HCT116 (cell line): ENCODE data around the gene RFWD3. TPM values are rescaled to one million over a fixed set of nuclear protein-coding genes. Genes with fewer than 3 reads are reported as not detected.
A peak's percentile ranks its signal among the peaks of the same experiment; 100 is the strongest.

Source experiments
- ATAC-seq: fragments of 200-7000 bp; cut with Tn5 transposase; 2 replicates; pipeline ENCODE4 v1.9.1; 2020; ENCODE audit warnings: mild to moderate bottlenecking, moderate library complexity
- BruUV-seq: library from RNA; stranded (reverse); fragments of 400-500 nt; replicated peaks from 2 replicates; lab custom pipeline; 2021; lab: Mats Ljungman, UMichigan
- CTCF ChIA-PET: fragments of 300-600 bp; sonication (Branson Sonifier 250); formaldehyde crosslinking; loops from one replicate; lab custom pipeline; 2021; ENCODE audit warnings: antibody characterized with exemption; lab: Charles Lee
- POLR2A ChIA-PET: fragments of 300-600, 350-600 bp; sonication (Branson Sonifier 250); formaldehyde crosslinking; loops from one replicate; lab custom pipeline; 2021; ENCODE audit warnings: antibody characterized with exemption; lab: Charles Lee
- RAD21 ChIA-PET, 2 experiments: fragments of 300-600 bp; sonication (Branson Sonifier 250); formaldehyde crosslinking; loops; one replicate each; lab custom pipeline; 2023; ENCODE audit warnings: low total read pairs in 2 of 2; ENCODE audit not compliant: uncharacterized antibody in 2 of 2, unreplicated experiment in 2 of 2, low non-redundant PET in 1 of 2; lab: Charles Lee
- DNase-seq: peaks from one replicate; pipeline ENCODE4 v3.0.0-alpha.2; 2010; ENCODE audit warnings: low read depth, low spot score
- H2AFZ ChIP-seq: fragments of 200-600 bp; shearing (Covaris generic), sonication (generic); 2 replicates; pipeline ENCODE4 v1.6.1; 2017; ENCODE audit warnings: low read depth, mixed run types, mixed read lengths, antibody characterized with exemption, low read length; ENCODE audit not compliant: poor library complexity, severe bottlenecking
- H3K27ac ChIP-seq: 2 replicates; pipeline ENCODE4 v1.5.1; 2012; ENCODE audit warnings: low read depth, low read length
- H3K27me3 ChIP-seq: fragments of 200-600 bp; sonication (generic); 2 replicates; pipeline ENCODE4 v1.6.1; 2016; ENCODE audit warnings: mixed run types, low read length, mixed read lengths; ENCODE audit not compliant: insufficient read depth
- H3K36me3 ChIP-seq, 2 experiments: fragments of 200-500 bp in 1 of 2; fragments of 200-600 bp in 1 of 2; sonication (Bioruptor generic) in 1 of 2; sonication (generic) in 1 of 2; 2 replicates each; pipeline versions ENCODE4 v1.5.1 to v1.6.1; 2014 to 2016; ENCODE audit warnings: low read length in 2 of 2, inconsistent platforms in 1 of 2, mixed read lengths in 1 of 2, mixed run types in 1 of 2; ENCODE audit not compliant: insufficient read depth in 2 of 2, control insufficient read depth in 1 of 2
- H3K4me1 ChIP-seq, 2 experiments: fragments of 200-600 bp in 1 of 2; sonication (generic) in 1 of 2; 2 replicates each; pipeline versions ENCODE4 v1.5.1 to v1.6.1; 2012 to 2017; ENCODE audit warnings: low read length in 2 of 2, inconsistent platforms in 1 of 2, mild to moderate bottlenecking in 1 of 2, mixed read lengths in 1 of 2, mixed run types in 1 of 2, moderate library complexity in 1 of 2; ENCODE audit not compliant: insufficient read depth in 2 of 2, control insufficient read depth in 1 of 2
- H3K4me2 ChIP-seq: fragments of 200-600 bp; sonication (generic); 2 replicates; pipeline ENCODE4 v1.6.1; 2017; ENCODE audit warnings: mixed run types, low read length, mixed read lengths
- H3K4me3 ChIP-seq, 2 experiments: fragments of 200-600 bp in 1 of 2; sonication (generic) in 1 of 2; replicated peaks in 1 of 2; 2 replicates each; pipeline ENCODE4 v1.5.1; 2011 to 2016; ENCODE audit warnings: low read length in 2 of 2, control low read depth in 1 of 2, low read depth in 1 of 2, mild to moderate bottlenecking in 1 of 2, mixed read lengths in 1 of 2, mixed run types in 1 of 2
- H3K79me2 ChIP-seq: fragments of 200-600 bp; sonication (generic); 2 replicates; pipeline ENCODE4 v1.6.1; 2017; ENCODE audit warnings: mild to moderate bottlenecking, mixed run types, low read length, moderate library complexity, mixed read lengths; ENCODE audit not compliant: insufficient read depth
- H3K9ac ChIP-seq: fragments of 200-600 bp; sonication (generic); 2 replicates; pipeline ENCODE4 v1.6.1; 2016; ENCODE audit warnings: low read length, mixed read lengths
- H3K9me2 ChIP-seq: fragments of 200-600 bp; sonication (generic), shearing (Covaris generic); 2 replicates; pipeline ENCODE4 v1.6.1; 2017; ENCODE audit warnings: mixed run types, mild to moderate bottlenecking, moderate library complexity; ENCODE audit not compliant: insufficient read depth
- H3K9me3 ChIP-seq, 2 experiments: fragments of 200-500 bp in 1 of 2; fragments of 200-600 bp in 1 of 2; sonication (Bioruptor generic) in 1 of 2; sonication (generic) in 1 of 2; 2 replicates each; pipeline ENCODE4 v1.6.1; 2014 to 2017; ENCODE audit warnings: low read length in 2 of 2, mixed read lengths in 2 of 2, inconsistent platforms in 1 of 2, low read depth in 1 of 2, mild to moderate bottlenecking in 1 of 2, mixed run types in 1 of 2, moderate library complexity in 1 of 2; ENCODE audit not compliant: control insufficient read depth in 1 of 2, insufficient read depth in 1 of 2
- H4K20me1 ChIP-seq: fragments of 200-600 bp; sonication (generic), shearing (Covaris generic); 2 replicates; pipeline ENCODE4 v1.6.1; 2017; ENCODE audit warnings: mixed run types, mild to moderate bottlenecking, moderate library complexity; ENCODE audit not compliant: insufficient read depth
- CBX3 ChIP-seq: IDR thresholded peaks from 2 replicates; pipeline ENCODE4 v1.6.1; 2012; ENCODE audit warnings: low read depth
- CEBPB ChIP-seq: IDR thresholded peaks from 2 replicates; pipeline ENCODE4 v1.6.1; 2012; ENCODE audit warnings: low read depth
- CTCF ChIP-seq, 3 experiments: fragments of 200-600 bp in 1 of 3; sonication (generic) in 1 of 3; IDR thresholded peaks in 2 of 3; conservative IDR thresholded peaks in 1 of 3; 2 replicates each; pipeline ENCODE4 v1.5.1; 2012 to 2017; ENCODE audit warnings: low read depth in 2 of 3, low read length in 2 of 3, antibody characterized with exemption in 1 of 3, borderline replicate concordance in 1 of 3, control low read depth in 1 of 3, mild to moderate bottlenecking in 1 of 3, mixed read lengths in 1 of 3, mixed run types in 1 of 3, moderate library complexity in 1 of 3; ENCODE audit not compliant: insufficient read depth in 1 of 3
- EGR1 ChIP-seq: IDR thresholded peaks from 2 replicates; pipeline ENCODE4 v1.6.1; 2012; ENCODE audit warnings: low read depth
- EZH2 ChIP-seq: fragments of 200-600 bp; sonication (generic); IDR thresholded peaks from 2 replicates; pipeline ENCODE4 v1.6.1; 2017; ENCODE audit warnings: antibody characterized with exemption, mixed run types
- FOSL1 ChIP-seq: IDR thresholded peaks from 2 replicates; pipeline ENCODE4 v1.6.1; 2012; ENCODE audit warnings: low read depth
- RAD21 ChIP-seq: IDR thresholded peaks from 2 replicates; pipeline ENCODE4 v1.6.1; 2012; ENCODE audit warnings: low read depth, mild to moderate bottlenecking
- SIN3A ChIP-seq: IDR thresholded peaks from 2 replicates; pipeline ENCODE4 v1.6.1; 2012; ENCODE audit warnings: low read depth
- SP1 ChIP-seq: IDR thresholded peaks from 2 replicates; pipeline ENCODE4 v1.6.1; 2012; ENCODE audit warnings: low read depth
- SRF ChIP-seq: IDR thresholded peaks from 2 replicates; pipeline ENCODE4 v1.6.1; 2012; ENCODE audit warnings: low read depth
- TCF7L2 ChIP-seq: IDR thresholded peaks from 2 replicates; pipeline ENCODE4 v1.7.0; 2011; ENCODE audit warnings: borderline replicate concordance, inconsistent platforms; ENCODE audit not compliant: insufficient read depth, insufficient read length; ENCODE audit errors: extremely low read depth
- YY1 ChIP-seq: IDR thresholded peaks from 2 replicates; pipeline ENCODE4 v1.6.1; 2011; ENCODE audit warnings: low read length, low read depth, moderate library complexity, mild to moderate bottlenecking; ENCODE audit not compliant: insufficient replicate concordance; ENCODE audit errors: extremely low read depth
- ZFX ChIP-seq: fragments of 450-650 bp; IDR thresholded peaks from 2 replicates; pipeline ENCODE4 v1.6.1; 2017
- ZNF274 ChIP-seq: fragments of 200-500 bp; sonication (Bioruptor generic); IDR thresholded peaks from 2 replicates; pipeline ENCODE4 v1.6.1; 2014; ENCODE audit warnings: mild to moderate bottlenecking, low read depth, low read length, inconsistent platforms
- intact Hi-C: fragments of 100-400 bp; cut with micrococcal nuclease; formaldehyde crosslinking; loops from 2 replicates; pipeline ENCODE4 v1.10.0; 2022
- total RNA-seq: library from RNA; stranded (reverse); gene quantifications from one replicate; pipeline ENCODE4 v1.2.1, GENCODE V29; 2021; ENCODE audit not compliant: unreplicated experiment

The RFWD3 gene
- total RNA-seq, 1 experiment from 2014 or later = 83.6 TPM

- Histone ChIP-seq H3K79me2 (peaks cover 99% of the 10 kb centered on the region), H3K27ac (peak overlapping the region; percentile 79; the same call in 1 of the 2 replicates), H3K9ac (0 out of 2 replicates have a peak overlapping the region, but pooled peaks have one; percentile 13), H3K36me3 (no peaks in the 10 kb centered on the region), H4K20me1 (peaks cover 9% of the 10 kb centered on the region; the same call in 1 of the 2 replicates), H3K4me2 (peak overlapping the region; percentile 80), H3K9me2 (no peaks in the 10 kb centered on the region), H3K9me3 (no peaks in the 10 kb centered on the region), H3K4me1 (peaks cover 66 to 67% of the 10 kb centered on the region in 2 experiments), H3K4me3 (no peak overlapping the region), H2AFZ (no peak overlapping the region), H3K27me3 (no peaks in the 10 kb centered on the region)
- RAD21 ChIA-PET = no interaction called here
- ATAC-seq (no peak), DNase-seq (no peak)
- POLR2A ChIA-PET = no interaction called here
- BruUV-seq = no TSS peak
- intact Hi-C loops = no loop called here
- CTCF ChIA-PET = no interaction called here
- TF ChIP-seq FOSL1 (no peak), CBX3 (no peak), EGR1 (no peak), CEBPB (no peak), SIN3A (no peak), SP1 (no peak), CTCF (IDR thresholded peaks at IDR 0.05 in 2 of 3, conservative IDR thresholded peaks at IDR 0.05 in 1 of 3; ENCODE audit: borderline replicate concordance in 1 of 3, insufficient read depth in 1 of 3, low read depth in 2 of 3, low read length in 2 of 3) (no peak), ZNF274 (no peak), YY1 (no peak), SRF (no peak), TCF7L2 (no peak), EZH2 (no peak), ZFX (no peak), RAD21 (no peak)
Observed at GRCh38 chr16:74596586-74596985, 70.1 kb downstream of the RFWD3 start.
